Measurements from ENCODE around the gene CCNQ. TPM values are rescaled to one million over a fixed set of nuclear protein-coding genes. Genes with fewer than 3 reads are reported as not detected.

CCNQ gene
- total RNA-seq, 2 donors from 2014 or later = 48.0 to 65.0 TPM

GRCh38 chrX:153585827-153586226 is 13.1 kb downstream of the CCNQ start:
- Histone ChIP-seq H3K4me3 (no peak overlapping the region), H3K36me3 (peaks cover 14% of the 10 kb centered on the region), H3K9me3 (no peaks in the 10 kb centered on the region), H3K4me1 (no peaks in the 10 kb centered on the region), H3K27me3 (no peaks in the 10 kb centered on the region), H3K27ac (no peak overlapping the region)
- no peak for DNase-seq (ENCODE audit: low spot score)
- TF ChIP-seq CTCF (IDR thresholded peaks at IDR 0.05) = no peak

- no peak for DNase-seq (ENCODE audit: low spot score)
- H3K4me1 ChIP-seq = no peaks in the 10 kb centered on the region
- no peak for TF ChIP-seq CTCF (IDR thresholded peaks at IDR 0.05)
- no peak overlapping the region for H3K4me3 ChIP-seq
- no peak overlapping the region for H3K27ac ChIP-seq
- no peaks in the 10 kb centered on the region for H3K27me3 ChIP-seq
- no peaks in the 10 kb centered on the region for H3K9me3 ChIP-seq
- H3K36me3 ChIP-seq = peaks cover 13% of the 10 kb centered on the region
These were observed 15.5 kb downstream of the CCNQ start for GRCh38 chrX:153583433-153583832.

DNA sequence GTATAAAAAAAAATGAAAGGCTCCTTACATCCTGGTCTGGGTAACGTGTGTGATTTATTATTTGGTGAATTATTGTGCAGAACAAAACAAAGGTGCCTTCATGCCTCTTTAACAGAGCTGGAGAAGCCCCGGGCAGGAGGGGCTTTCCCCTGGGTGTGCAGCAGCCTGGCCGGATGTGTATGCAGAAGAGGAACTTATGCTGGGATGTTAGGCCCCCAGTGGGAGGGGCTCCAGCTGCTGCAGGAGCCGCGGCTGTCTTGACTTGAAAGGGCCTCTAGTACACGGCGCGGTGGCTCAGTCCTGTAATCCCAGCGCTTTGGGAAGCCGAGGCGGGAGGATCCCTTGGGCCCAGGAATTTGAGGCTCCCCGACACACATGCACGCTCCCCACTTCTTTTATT is 16.0 kb downstream of the CCNQ start:
- Histone ChIP-seq H3K27ac (no peak overlapping the region), H3K36me3 (peaks cover 8% of the 10 kb centered on the region), H3K4me3 (no peak overlapping the region), H3K27me3 (no peaks in the 10 kb centered on the region), H3K4me1 (no peaks in the 10 kb centered on the region), H3K9me3 (no peaks in the 10 kb centered on the region)
- DNase-seq (ENCODE audit: low spot score) = no peak
- TF ChIP-seq CTCF (IDR thresholded peaks at IDR 0.05) = no peak

DNA sequence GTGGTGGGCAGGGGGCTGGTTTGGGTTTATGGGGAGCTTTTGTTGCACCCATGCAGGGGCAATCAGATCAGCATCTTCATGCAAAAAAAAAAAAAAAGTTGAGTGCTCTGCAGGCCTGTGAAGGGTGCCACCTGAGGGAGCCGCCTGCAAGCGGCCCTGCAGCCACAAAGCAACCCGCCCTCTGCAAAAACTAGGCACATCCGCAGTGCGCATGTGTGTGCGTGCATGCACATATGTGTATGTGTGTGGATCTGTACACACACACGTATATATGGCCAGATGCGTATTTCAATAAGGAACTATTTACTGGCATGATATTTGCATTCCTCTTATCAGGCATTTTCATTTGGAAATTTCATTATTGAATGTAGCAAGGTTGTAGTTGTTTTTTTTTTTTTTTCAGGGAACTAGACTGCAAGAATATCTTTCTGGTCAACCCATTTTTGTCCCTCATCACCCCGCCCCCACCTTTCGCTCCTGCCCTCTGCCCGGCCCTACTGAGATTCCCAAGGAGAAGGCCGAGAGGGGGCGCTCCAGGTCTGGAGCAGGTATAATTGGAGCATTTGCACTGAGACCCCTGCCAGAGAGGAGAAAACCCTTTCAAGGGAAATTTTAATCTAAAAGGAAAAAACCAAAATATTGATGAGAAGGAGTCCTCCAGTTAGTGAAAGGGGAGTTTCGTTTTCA is 18.1 kb downstream of the CCNQ start:
- H3K27ac ChIP-seq = no peak overlapping the region
- no peaks in the 10 kb centered on the region for H3K9me3 ChIP-seq
- H3K4me1 ChIP-seq = no peaks in the 10 kb centered on the region
- no peaks in the 10 kb centered on the region for H3K27me3 ChIP-seq
- TF ChIP-seq CTCF (IDR thresholded peaks at IDR 0.05) = no peak
- DNase-seq (ENCODE audit: low spot score) = no peak
- no peaks in the 10 kb centered on the region for H3K36me3 ChIP-seq
- no peak overlapping the region for H3K4me3 ChIP-seq

DNA sequence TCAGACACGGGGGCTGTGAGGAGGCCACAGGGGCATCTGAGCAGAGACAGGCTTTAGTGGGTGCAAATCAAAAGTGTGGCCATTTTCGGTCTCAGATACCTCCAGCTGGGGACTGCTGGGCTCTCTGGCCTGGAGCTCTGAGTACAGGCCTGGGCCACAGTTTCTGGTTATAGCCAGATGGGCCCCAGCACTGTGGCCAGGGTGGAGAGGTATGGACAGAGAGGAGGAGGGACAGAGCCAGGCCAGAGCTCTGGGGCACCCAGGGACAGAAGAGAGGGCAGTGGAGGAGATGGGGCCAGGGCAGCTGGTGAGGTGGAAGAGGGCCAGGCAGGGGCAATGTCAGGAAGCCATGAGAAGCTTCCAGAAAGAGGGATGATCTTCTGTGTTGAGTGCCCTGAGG is 20.1 kb downstream of the CCNQ start:
- H3K27me3 ChIP-seq = no peaks in the 10 kb centered on the region
- H3K9me3 ChIP-seq = no peaks in the 10 kb centered on the region
- no peak for TF ChIP-seq CTCF (IDR thresholded peaks at IDR 0.05)
- H3K4me1 ChIP-seq = no peaks in the 10 kb centered on the region
- DNase-seq (ENCODE audit: low spot score) = no peak
- H3K36me3 ChIP-seq = no peaks in the 10 kb centered on the region
- H3K4me3 ChIP-seq = no peak overlapping the region
- no peak overlapping the region for H3K27ac ChIP-seq

All from right atrium auricular region (tissue), 2 donors.